BE2C (cell line): Measurements from ENCODE around the gene LSMEM2.

Source experiments
- DNase-seq: peaks from one replicate; pipeline ENCODE4 v3.0.0-alpha.2; 2020
- H3K27me3 ChIP-seq: fragments of 250-450 bp; sonication (Bioruptor Pico); 2 replicates; pipeline ENCODE4 v1.5.1; 2020; ENCODE audit warnings: mild to moderate bottlenecking
- H3K36me3 ChIP-seq: fragments of 250-450 bp; sonication (Bioruptor Pico); 2 replicates; pipeline ENCODE4 v1.5.1; 2020; ENCODE audit warnings: mild to moderate bottlenecking
- H3K4me1 ChIP-seq: fragments of 250-450 bp; sonication (Bioruptor Pico); 2 replicates; pipeline ENCODE4 v1.5.1; 2020
- H3K4me3 ChIP-seq: 2 replicates; pipeline ENCODE4 v1.5.1; 2011; ENCODE audit warnings: low read depth, low read length
- H3K9me3 ChIP-seq: fragments of 250-450 bp; sonication (Bioruptor Pico); 2 replicates; pipeline ENCODE4 v1.5.1; 2020
- TF ChIP-seq, protein P1 (sequence below): IDR thresholded peaks from 2 replicates; pipeline ENCODE4 v1.5.1; 2012; ENCODE audit warnings: mild to moderate bottlenecking, low read depth, low read length

The LSMEM2 gene

DNA sequence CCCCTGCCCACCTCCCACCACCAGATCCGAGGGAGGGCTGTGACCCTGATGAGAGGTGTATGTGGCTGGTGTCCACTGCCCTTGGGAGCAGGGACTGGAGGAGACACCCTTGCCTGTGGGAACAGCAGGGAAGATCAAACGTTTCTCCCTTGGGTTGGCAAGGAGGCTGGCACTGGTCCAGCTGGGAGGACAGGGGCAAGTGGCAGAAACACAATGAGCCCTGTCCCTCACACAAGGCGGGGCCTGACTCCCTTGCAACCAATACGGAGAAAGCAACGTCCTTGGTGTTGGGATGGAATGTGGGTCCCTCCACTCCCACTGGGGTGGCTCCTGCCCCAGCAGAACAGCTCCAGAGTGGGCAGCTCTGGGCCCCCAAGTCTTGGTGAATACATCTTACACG, 38.4 kb downstream of the LSMEM2 start:
- H3K27me3 ChIP-seq: no peaks in the 10 kb centered on the region
- no peak overlapping the region for H3K4me3 ChIP-seq
- TF ChIP-seq, protein P1, sequence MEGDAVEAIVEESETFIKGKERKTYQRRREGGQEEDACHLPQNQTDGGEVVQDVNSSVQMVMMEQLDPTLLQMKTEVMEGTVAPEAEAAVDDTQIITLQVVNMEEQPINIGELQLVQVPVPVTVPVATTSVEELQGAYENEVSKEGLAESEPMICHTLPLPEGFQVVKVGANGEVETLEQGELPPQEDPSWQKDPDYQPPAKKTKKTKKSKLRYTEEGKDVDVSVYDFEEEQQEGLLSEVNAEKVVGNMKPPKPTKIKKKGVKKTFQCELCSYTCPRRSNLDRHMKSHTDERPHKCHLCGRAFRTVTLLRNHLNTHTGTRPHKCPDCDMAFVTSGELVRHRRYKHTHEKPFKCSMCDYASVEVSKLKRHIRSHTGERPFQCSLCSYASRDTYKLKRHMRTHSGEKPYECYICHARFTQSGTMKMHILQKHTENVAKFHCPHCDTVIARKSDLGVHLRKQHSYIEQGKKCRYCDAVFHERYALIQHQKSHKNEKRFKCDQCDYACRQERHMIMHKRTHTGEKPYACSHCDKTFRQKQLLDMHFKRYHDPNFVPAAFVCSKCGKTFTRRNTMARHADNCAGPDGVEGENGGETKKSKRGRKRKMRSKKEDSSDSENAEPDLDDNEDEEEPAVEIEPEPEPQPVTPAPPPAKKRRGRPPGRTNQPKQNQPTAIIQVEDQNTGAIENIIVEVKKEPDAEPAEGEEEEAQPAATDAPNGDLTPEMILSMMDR: no peak
- peaks cover 17% of the 10 kb centered on the region for H3K36me3 ChIP-seq
- DNase-seq: no peak
- H3K4me1 ChIP-seq: peaks cover 3% of the 10 kb centered on the region
- no peaks in the 10 kb centered on the region for H3K9me3 ChIP-seq

DNA sequence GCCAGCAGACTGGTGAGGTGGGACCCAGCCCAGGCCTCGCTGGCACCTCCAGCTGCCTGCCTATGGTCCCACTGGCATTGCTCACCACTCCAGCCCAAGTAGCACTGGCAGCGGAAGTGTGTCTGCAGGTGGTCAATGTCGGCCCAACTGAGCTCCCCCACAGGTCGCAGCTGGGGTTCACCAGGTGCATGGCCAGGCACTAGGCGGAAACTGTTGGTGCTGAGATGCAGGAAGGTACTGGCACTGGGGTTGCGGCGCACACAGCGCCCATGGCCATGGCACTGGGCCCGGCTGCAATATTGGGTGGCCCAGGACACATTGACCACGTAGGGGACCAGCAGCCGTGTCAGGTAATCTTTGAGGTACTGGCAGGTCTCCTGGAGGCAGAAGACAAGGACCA, 39.3 kb downstream of the LSMEM2 start:
- Histone ChIP-seq H3K4me1 (peaks cover 3% of the 10 kb centered on the region), H3K36me3 (peaks cover 17% of the 10 kb centered on the region), H3K9me3 (no peaks in the 10 kb centered on the region), H3K4me3 (no peak overlapping the region), H3K27me3 (no peaks in the 10 kb centered on the region)
- TF ChIP-seq, protein P1: no peak
- no peak for DNase-seq

DNA sequence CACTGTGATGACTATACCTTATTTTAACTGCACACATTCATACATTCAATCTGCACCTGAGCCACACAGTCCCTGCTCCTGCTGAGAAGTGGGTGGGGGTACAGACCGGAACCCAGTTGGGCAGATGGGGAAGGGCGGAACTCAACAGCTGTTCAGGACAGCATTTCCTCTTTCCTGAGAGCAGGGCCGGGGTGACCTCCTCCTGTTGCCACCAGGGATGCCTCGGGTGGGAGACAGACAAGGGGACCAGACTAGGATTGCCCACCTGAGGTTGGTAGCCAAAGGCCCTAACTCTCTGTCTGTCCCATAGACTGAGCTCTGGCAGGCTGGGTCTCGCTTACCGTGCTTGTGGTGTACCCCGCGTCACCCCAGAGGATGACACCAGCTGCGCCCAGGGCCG, 39.7 kb downstream of the LSMEM2 start:
- Histone ChIP-seq H3K4me3 (no peak overlapping the region), H3K4me1 (peaks cover 3% of the 10 kb centered on the region), H3K27me3 (no peaks in the 10 kb centered on the region), H3K9me3 (no peaks in the 10 kb centered on the region), H3K36me3 (peaks cover 17% of the 10 kb centered on the region)
- DNase-seq: no peak
- TF ChIP-seq, protein P1: no peak

DNA sequence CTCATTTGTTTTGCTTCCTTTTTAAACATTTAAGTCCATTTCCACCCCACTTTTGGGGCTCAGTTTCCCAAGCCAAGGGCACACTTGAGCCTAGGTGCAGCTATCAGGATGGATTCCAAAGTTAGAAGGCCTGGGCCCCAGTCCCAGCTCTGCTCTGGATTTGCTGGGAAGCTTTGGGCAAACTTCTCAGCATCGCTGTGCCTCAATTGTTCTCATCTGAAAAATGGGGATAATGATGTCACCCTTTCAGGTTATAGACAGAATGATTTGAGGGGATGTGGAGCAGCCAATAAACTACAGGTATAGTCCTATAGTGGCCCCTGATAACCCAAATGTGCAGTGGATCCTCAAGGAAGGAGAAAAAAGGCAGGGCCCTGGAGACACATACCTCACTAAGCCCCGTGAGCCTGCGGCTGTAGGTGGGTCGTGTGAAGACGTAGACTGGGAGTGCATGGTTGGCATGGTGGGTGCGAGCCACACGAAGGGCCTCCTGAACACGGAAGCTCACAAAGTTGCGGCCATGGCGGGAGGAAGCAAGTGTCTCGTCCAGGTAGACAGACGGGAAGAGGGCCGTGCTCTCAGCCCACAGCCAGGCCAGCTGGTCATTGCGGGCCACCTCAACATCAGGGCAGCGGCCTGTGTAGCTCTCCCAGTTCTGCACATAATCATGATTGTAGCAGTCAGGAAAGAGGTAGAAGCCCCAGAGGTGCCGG, 40.5 kb downstream of the LSMEM2 start:
- Histone ChIP-seq H3K4me1 (peaks cover 3% of the 10 kb centered on the region), H3K27me3 (no peaks in the 10 kb centered on the region), H3K36me3 (peaks cover 17% of the 10 kb centered on the region), H3K4me3 (no peak overlapping the region), H3K9me3 (no peaks in the 10 kb centered on the region)
- TF ChIP-seq, protein P1: no peak
- DNase-seq: no peak

- H3K4me3 ChIP-seq: peak overlapping the region; percentile 65
- DNase-seq: no peak
- H3K9me3 ChIP-seq: no peaks in the 10 kb centered on the region
- peaks cover 17% of the 10 kb centered on the region for H3K36me3 ChIP-seq
- no peaks in the 10 kb centered on the region for H3K27me3 ChIP-seq
- TF ChIP-seq, protein P1: no peak
- H3K4me1 ChIP-seq: peaks cover 3% of the 10 kb centered on the region
Observed at GRCh38 chr3:50319894-50320625, 41.2 kb downstream of the LSMEM2 start.

DNA sequence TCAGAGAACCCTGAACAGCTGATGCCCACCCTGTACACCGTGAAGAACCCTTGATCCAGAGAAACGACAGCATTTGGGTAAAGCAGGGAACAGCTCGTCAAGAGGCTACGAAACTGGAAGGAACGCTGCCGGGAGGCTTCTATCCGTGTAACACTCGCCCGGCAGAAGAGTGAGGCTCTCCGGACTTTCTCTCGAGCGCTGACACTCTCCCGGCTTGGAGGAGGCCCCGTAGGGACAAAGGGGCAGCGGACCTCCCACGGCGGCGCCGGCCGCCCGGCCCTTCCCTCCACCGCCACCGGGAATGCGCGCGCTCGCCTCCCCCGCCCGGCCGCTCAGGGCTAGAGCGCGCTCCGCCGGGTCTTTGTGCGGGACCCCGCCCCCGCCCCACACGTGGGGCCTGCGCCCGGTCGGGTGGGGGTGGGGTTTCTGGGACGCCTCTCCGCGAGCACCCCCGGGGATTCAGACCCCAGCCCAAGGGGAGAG, 42.0 kb downstream of the LSMEM2 start:
- Histone ChIP-seq H3K36me3 (peaks cover 17% of the 10 kb centered on the region), H3K4me1 (peaks cover 3% of the 10 kb centered on the region), H3K9me3 (no peaks in the 10 kb centered on the region), H3K27me3 (no peaks in the 10 kb centered on the region), H3K4me3 (peak overlapping the region; percentile 65)
- TF ChIP-seq, protein P1: no peak
- DNase-seq: peak; percentile 72
